DND-41 (cell line): ENCODE data around the gene S100A7.

Source experiments
- ATAC-seq: fragments of 200-7000 bp; cut with Tn5 transposase; 3 replicates; pipeline ENCODE4 v1.9.1; 2021; ENCODE audit warnings: low read depth; ENCODE audit not compliant: insufficient read depth
- DNase-seq: peaks from one replicate; pipeline ENCODE4 v3.0.0-alpha.2; 2020
- H2AFZ ChIP-seq: 2 replicates; pipeline ENCODE4 v1.6.0; 2012; ENCODE audit warnings: low read depth, low read length
- H3K27ac ChIP-seq: 2 replicates; pipeline ENCODE4 v1.5.1; 2012; ENCODE audit warnings: low read length, inconsistent platforms
- H3K27me3 ChIP-seq: fragments of 200-600 bp; sonication (generic); 2 replicates; pipeline ENCODE4 v1.6.0; 2012; ENCODE audit warnings: low read length, mild to moderate bottlenecking, inconsistent platforms; ENCODE audit not compliant: insufficient read depth, poor library complexity
- H3K36me3 ChIP-seq: 2 replicates; pipeline ENCODE4 v1.5.1; 2012; ENCODE audit warnings: low read length, inconsistent platforms; ENCODE audit not compliant: insufficient read depth
- H3K4me1 ChIP-seq: 2 replicates; pipeline ENCODE4 v1.5.1; 2012; ENCODE audit warnings: mild to moderate bottlenecking, low read length; ENCODE audit not compliant: insufficient read depth
- H3K4me2 ChIP-seq: 2 replicates; pipeline ENCODE4 v1.6.0; 2012; ENCODE audit warnings: mild to moderate bottlenecking, moderate library complexity, low read length, inconsistent platforms; ENCODE audit not compliant: insufficient read depth
- H3K4me3 ChIP-seq, 2 experiments: fragments of 200-600 bp in 1 of 2; shearing (Covaris generic) in 1 of 2; 2 replicates each; pipeline ENCODE4 v1.5.1; 2012 to 2016; ENCODE audit warnings: inconsistent platforms in 2 of 2, low read length in 2 of 2, mild to moderate bottlenecking in 2 of 2, low read depth in 1 of 2, moderate library complexity in 1 of 2
- H3K79me2 ChIP-seq: 2 replicates; pipeline ENCODE4 v1.6.0; 2012; ENCODE audit warnings: low read length, inconsistent platforms; ENCODE audit not compliant: insufficient read depth
- H3K9ac ChIP-seq: 2 replicates; pipeline ENCODE4 v1.6.0; 2012; ENCODE audit warnings: low read depth, mild to moderate bottlenecking, inconsistent platforms, low read length, moderate library complexity
- H3K9me3 ChIP-seq: 2 replicates; pipeline ENCODE4 v1.5.1; 2012; ENCODE audit warnings: low read length, moderate library complexity, mild to moderate bottlenecking, inconsistent platforms; ENCODE audit not compliant: insufficient read depth, severe bottlenecking
- H4K20me1 ChIP-seq: 2 replicates; pipeline ENCODE4 v1.6.0; 2012; ENCODE audit warnings: low read length; ENCODE audit not compliant: insufficient read depth
- EZH2 ChIP-seq: IDR thresholded peaks from 3 replicates; pipeline ENCODE4 v1.6.1; 2012; ENCODE audit warnings: borderline replicate concordance, low read depth, mild to moderate bottlenecking, moderate library complexity, low read length, inconsistent platforms; ENCODE audit not compliant: severe bottlenecking
- TF ChIP-seq, protein P1 (sequence below): IDR thresholded peaks from 2 replicates; pipeline ENCODE4 v1.5.1; 2012; ENCODE audit warnings: borderline replicate concordance, low read length, moderate library complexity, mild to moderate bottlenecking; ENCODE audit not compliant: poor library complexity, severe bottlenecking; ENCODE audit errors: extremely low read depth

The S100A7 gene

DNA sequence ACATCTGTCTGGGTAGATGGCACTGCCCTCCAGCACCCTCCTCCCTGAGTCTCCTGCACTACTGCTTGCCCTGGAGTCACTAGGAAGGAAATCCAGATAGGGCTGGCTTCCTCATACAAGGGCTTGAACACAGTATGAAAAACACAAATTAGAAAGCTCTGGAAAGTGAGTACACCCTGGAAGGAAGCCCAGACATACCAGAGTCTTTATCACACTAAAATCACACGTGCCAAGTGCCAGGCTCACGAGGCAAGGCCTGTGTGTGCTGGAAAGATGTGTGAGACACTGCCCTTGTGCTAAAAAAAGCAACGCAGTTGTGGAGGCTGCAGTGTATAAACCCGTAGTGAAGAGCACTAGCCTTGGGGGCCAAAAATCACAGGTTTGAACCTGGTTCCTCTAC, 28.3 kb upstream of the S100A7 start:
- ATAC-seq: no peak
- H3K27ac ChIP-seq: no peak overlapping the region
- DNase-seq: no peak
- H3K9ac ChIP-seq: no peak overlapping the region
- H4K20me1 ChIP-seq: no peaks in the 10 kb centered on the region
- H3K4me2 ChIP-seq: no peak overlapping the region
- H3K4me1 ChIP-seq: no peaks in the 10 kb centered on the region
- TF ChIP-seq, protein P1, sequence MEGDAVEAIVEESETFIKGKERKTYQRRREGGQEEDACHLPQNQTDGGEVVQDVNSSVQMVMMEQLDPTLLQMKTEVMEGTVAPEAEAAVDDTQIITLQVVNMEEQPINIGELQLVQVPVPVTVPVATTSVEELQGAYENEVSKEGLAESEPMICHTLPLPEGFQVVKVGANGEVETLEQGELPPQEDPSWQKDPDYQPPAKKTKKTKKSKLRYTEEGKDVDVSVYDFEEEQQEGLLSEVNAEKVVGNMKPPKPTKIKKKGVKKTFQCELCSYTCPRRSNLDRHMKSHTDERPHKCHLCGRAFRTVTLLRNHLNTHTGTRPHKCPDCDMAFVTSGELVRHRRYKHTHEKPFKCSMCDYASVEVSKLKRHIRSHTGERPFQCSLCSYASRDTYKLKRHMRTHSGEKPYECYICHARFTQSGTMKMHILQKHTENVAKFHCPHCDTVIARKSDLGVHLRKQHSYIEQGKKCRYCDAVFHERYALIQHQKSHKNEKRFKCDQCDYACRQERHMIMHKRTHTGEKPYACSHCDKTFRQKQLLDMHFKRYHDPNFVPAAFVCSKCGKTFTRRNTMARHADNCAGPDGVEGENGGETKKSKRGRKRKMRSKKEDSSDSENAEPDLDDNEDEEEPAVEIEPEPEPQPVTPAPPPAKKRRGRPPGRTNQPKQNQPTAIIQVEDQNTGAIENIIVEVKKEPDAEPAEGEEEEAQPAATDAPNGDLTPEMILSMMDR: no peak
- TF ChIP-seq EZH2: no peak
- no peaks in the 10 kb centered on the region for H3K36me3 ChIP-seq
- H3K9me3 ChIP-seq: no peaks in the 10 kb centered on the region
- H3K4me3 ChIP-seq: no peak overlapping the region
- no peaks in the 10 kb centered on the region for H3K79me2 ChIP-seq
- peaks cover 39% of the 10 kb centered on the region for H3K27me3 ChIP-seq
- no peak overlapping the region for H2AFZ ChIP-seq

DNA sequence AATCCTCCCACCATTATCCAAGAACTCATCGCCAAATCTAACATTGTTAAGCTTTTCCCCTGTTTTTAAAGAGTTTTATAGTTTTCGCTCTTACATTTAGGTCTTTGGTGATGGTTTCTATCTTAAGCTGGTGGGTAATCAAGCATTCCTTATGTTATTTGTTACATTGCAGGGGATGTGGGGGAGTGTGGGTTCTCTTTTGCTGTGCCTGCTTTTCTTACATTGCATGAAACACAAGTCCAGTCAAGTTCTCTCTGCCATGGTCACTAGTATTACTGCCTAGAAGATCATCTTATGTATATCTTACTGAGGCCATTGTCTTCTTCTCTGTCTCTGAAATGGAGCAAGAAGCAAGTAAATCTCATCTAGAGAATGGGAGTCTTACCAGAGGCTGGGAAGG, 27.3 kb upstream of the S100A7 start:
- Histone ChIP-seq H3K4me2 (no peak overlapping the region), H3K27ac (no peak overlapping the region), H3K27me3 (peaks cover 41% of the 10 kb centered on the region), H4K20me1 (no peaks in the 10 kb centered on the region), H3K36me3 (no peaks in the 10 kb centered on the region), H3K9ac (no peak overlapping the region), H3K79me2 (no peaks in the 10 kb centered on the region), H3K9me3 (no peaks in the 10 kb centered on the region), H3K4me1 (no peaks in the 10 kb centered on the region), H2AFZ (no peak overlapping the region), H3K4me3 (no peak overlapping the region)
- DNase-seq: no peak
- TF ChIP-seq EZH2: no peak
- TF ChIP-seq, protein P1: no peak
- ATAC-seq: no peak

DNA sequence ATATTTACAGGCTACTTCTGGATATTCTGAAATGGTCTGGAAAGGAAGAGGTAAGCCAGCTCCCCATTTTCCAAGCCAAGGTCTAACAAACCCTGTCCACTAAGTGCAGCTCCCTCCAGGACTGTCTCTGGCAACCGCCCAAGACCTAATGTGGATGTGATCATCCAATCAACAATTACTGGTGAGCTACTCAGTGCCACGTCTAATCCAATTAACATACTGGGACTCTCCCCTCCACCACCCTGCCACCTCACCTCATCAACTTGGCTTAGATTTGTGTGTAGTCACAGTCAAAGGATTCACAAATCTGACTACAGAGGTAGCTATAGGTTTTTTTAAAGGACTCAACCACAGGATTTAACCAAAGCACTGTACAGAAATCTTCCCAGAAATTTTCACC, 25.4 kb upstream of the S100A7 start:
- no peaks in the 10 kb centered on the region for H3K36me3 ChIP-seq
- H3K27me3 ChIP-seq: peaks cover 37% of the 10 kb centered on the region
- H3K9ac ChIP-seq: no peak overlapping the region
- ATAC-seq (no peak), DNase-seq (no peak)
- H3K27ac ChIP-seq: no peak overlapping the region
- no peak overlapping the region for H3K4me2 ChIP-seq
- H4K20me1 ChIP-seq: no peaks in the 10 kb centered on the region
- no peaks in the 10 kb centered on the region for H3K79me2 ChIP-seq
- H3K9me3 ChIP-seq: no peaks in the 10 kb centered on the region
- TF ChIP-seq, protein P1: no peak
- no peak for TF ChIP-seq EZH2
- H2AFZ ChIP-seq: no peak overlapping the region
- H3K4me3 ChIP-seq: no peak overlapping the region
- H3K4me1 ChIP-seq: no peaks in the 10 kb centered on the region

DNA sequence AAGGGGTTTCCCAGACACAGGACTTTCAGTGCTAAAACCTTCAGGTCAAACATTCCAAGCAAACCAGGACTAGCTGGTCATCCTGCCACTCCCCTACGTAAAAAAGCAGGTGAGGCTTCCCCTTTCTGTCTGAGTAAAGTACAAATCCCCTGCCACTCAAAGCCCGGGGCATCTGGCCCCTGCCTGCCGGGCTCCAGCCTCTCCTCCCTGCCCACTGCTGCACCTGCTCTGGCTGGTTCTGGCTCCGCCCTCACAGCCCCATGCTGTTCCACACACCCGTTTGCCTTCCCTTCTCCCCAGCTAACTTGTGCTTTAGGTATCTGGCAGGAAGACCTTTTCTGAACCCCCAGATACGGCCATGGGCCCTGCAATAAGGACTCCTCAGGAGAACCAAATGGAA, 23.3 kb upstream of the S100A7 start:
- H4K20me1 ChIP-seq: no peaks in the 10 kb centered on the region
- no peaks in the 10 kb centered on the region for H3K79me2 ChIP-seq
- no peaks in the 10 kb centered on the region for H3K9me3 ChIP-seq
- H3K27ac ChIP-seq: no peak overlapping the region
- TF ChIP-seq, protein P1: no peak
- TF ChIP-seq EZH2: no peak
- DNase-seq (no peak), ATAC-seq (no peak)
- H3K36me3 ChIP-seq: no peaks in the 10 kb centered on the region
- H3K4me3 ChIP-seq: no peak overlapping the region
- no peak overlapping the region for H3K9ac ChIP-seq
- no peak overlapping the region for H2AFZ ChIP-seq
- no peak overlapping the region for H3K4me2 ChIP-seq
- H3K27me3 ChIP-seq: peaks cover 32% of the 10 kb centered on the region
- no peaks in the 10 kb centered on the region for H3K4me1 ChIP-seq
